Stimulated activated CD8-positive, alpha-beta memory T cell treated with anti-CD3 and anti-CD28 coated beads, Interleukin-7, amount 100 ng/mL, for 24 hours (primary cell): Measurements from ENCODE around the gene DOCK8.

ENCODE experiments used
- DNase-seq: peaks from one replicate; pipeline ENCODE4 v3.0.0-alpha.2; 2020; ENCODE audit warnings: low read depth

Gene DOCK8

DNA sequence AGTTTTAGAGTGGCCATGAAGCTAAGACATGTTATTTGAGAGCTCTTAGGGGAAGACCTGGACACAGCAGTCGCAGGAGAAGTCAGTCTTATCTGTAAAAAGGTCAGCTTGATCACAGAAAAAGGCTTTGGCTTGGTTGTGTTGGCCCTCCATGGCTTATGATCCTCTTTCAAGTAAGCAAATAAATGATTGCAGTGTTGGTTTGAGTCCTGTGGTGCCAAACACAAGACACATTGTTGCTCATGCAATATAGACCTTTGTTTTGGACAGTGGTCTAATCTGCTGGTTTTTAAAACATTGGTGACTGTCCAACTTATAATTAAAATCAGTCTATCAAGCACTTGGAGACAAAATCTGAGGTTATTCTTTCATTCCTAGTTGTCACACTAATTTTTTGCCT, 54.0 kb downstream of the DOCK8 start:
- no peak for DNase-seq

DNA sequence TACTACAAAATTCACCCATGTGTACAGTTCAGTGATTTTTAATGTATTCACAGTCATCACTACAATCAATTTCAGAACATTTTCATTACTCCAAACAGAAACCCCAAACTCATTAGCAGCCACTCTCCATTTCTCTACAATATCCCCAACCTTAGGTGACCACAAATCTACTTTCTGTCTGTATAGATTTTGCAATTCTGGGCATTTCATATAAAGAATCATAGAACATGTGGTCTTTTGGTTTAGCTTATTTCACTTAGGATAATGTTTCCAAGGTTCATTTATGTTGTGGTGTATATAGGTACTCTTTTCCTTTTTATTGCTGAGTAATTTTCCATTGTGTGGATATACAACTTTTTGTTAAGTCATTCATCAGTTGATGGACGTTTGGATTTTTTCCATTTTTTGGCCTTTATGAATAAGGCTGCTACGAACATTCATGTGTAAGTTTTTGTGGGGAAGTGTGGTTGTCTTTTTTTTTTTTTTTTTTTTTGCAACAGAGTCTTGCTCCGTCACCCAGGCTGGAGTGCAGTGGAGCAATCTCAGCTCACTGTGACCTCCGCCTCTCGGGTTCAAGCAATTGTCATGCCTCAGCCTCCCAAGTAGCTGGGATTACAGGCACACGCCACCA, 54.5 kb downstream of the DOCK8 start:
- DNase-seq, result no peak

DNA sequence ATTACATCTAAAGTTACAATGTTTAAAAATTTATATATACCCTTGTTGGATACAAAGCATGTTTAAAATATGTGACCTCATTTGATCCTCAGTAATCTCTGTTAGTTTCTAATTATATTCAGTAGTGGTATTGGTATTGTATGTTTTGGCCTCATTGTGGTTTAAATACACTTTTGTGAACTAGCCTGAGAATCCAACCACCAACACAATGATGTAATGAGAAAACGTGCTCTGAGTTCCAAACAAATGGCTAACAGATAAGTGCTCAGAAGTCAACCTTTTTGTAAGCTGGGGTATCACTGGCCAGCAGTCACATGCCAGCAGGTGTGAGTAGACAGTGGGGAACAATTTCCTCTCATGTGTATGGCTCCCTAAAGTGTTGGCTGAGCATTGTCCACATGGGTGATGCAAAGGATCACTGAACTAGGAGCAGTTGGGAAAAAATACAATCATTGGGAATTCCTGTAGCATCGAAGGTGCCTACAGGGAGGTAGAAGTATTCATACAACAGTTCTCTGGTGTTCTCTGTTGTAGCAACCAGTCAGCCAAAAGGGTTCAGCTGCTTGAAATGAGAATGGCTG, 56.1 kb downstream of the DOCK8 start:
- no peak for DNase-seq

DNA sequence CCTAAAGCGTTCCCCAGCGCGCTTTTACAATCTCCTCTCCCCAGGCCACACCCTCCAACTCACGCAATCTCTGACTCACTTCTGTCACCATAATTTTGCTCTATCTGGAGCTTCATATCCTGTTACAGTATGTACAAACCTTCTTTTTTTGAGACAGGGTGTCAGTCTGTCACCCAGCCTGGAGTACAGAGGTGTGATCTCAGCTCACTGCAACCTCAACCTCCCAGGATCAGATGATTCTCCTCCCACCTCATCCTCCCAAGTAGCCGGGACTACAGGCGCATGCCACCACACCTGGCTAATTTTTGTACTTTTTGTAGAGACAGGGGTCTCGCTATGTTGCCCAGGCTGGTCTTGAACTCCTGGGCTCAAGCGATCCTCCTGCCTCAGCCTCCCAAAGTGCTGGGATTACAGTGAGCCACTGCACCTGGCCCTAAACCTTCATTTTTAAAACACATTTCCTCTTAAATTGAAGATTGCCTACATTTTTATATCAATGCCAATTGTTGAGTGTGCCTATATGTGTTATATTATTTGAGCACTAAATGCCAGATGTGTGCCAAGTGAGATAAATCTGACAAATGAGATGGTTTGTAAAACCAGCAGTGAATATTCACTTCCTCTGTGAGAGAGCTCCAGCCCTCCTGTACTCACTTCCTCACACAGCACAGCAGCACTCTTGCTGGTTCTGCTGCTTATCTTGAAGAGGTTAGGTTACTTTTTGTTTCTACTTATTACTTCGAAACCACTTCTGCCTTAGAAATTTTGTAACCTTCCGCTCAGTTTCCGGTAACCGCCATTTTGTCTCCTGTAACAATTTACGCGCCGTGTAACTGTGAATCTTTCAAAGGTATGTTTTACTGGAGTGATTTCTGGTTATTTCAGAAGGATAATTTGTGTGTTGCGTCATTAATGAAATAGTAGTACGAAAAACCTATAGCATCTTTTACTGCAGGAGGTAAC, 57.9 kb downstream of the DOCK8 start:
- peak; percentile 36 for DNase-seq

DNA sequence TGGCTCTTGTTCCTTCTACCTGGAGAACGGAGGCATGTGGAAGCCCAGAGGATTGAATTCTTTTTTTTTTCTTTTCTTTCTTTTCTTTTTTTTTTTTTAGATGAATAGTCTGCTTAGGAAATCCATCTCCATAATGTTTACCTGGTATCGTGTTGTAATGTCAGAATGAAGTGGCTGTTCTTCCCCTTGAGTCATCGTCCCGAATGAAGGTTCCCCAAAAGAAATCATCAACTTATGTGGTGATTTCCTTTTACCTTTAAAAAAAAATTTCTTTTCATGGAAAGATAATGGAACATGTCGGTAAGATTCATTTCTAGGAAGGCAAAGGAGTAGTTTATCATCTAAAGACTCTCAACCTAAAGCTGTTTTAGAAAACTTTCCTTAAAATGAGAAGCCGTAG, 59.7 kb downstream of the DOCK8 start:
- no peak for DNase-seq

DNA sequence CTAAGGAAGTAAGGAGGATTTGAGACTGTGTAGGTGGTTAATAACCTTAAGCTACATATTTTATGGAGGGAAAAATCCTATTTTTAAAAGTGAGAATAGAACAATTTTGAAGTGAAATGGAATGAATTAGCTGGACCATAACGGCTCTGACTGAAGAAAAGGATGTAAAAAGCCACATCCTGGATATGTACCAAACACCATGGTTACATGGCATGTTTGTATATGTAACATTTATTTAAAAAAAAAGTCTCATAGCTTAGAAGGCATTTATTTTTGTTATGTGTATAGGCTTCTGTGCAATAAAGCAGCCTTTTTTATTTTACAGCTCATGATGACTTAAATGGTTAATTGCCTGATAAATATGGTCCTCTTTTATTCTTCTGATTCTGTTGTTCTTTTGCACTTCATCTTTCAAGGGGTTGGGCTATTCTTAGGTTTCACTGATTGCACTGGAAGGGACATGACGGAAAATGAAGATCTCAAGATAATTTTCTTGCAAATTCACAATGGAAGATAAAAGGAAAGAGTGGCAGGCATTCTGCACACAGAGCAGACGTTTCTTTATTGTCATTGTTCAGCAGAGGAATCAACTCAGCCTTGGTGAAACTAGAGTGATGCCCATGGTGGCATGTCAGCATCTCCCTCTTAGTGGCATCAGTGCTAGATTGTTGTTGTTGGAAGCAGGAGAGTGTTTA, 63.1 kb downstream of the DOCK8 start:
- DNase-seq, result no peak

DNA sequence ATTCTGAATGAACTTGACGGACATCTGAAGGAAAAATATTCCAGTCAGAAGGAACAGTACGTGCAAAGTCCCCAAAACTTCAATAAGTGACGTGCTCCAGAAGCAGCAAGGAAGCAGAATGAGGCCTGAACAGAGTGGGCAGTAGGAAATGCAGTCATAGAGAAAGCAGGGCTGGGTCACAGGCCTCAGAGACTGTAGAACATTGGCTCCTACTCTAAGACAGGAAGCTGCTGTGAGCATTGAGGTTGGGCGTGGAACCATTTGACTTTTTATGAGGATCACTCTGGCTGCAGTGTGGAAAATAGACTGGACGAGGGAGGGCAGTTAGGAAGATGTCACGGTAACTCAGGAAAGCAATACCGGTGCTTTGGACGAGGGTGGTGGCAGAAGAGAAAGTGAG, 64.0 kb downstream of the DOCK8 start:
- DNase-seq, result no peak

DNA sequence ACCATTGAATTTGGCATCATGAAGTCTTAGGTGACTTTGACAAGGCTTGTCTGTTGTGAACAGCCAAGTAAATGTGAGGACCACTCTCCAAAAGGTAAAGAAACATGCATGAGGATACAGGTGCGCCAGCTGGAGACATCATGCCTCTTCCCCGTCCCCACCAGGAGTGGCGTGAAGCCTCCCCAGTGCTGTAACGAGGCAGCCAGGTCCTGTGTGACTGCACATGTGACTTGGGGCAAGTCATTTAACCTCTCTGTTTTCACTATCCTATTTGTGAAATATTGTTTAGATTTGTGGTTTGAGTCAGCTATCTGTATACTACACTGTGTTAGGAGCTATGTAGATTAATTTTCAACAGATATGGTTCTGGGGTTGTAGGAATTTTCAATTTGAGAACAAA, 65.0 kb downstream of the DOCK8 start:
- no peak for DNase-seq

DNA sequence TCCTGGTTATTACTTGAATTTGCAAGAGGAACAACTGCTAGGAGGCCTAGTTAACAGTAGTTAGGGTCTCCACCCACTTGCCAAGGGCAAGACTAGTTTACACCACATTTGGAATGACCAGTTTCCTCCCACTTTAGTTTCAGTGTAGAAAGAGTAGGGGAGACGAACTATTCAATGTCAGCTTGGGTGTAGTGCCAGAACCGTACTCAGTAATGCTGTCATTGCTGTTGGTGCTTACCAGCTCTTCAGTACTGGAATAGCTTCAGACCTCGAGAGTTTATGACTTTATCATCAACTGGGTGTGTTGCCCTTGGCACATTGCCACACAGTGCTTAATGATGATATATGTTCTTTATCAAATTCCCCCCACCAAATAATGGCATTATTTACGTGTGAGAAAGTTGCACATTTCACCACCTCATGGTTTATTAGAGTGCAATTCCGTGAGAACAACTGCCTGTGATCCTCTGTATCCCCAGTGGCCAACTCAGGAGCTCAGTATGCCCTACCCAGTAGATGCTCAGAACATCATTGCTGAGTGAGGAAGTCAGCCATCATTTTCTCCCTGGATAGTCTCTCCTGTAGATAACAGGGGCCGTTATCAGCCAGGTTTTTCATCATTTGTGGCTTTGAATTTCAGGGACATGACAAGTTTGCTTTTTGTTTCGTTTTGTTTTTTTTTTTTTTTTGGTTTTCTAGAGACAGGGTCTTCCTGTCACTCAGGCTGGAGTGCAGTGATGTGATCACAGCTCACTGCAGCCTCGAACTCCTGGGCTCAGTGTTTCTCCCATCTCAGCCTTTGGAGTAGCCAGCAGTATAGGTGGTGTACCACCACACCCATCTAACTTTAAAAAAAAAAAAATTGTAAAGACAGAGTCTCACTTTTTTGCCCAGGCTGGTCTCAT, 67.3 kb downstream of the DOCK8 start:
- no peak for DNase-seq

DNA sequence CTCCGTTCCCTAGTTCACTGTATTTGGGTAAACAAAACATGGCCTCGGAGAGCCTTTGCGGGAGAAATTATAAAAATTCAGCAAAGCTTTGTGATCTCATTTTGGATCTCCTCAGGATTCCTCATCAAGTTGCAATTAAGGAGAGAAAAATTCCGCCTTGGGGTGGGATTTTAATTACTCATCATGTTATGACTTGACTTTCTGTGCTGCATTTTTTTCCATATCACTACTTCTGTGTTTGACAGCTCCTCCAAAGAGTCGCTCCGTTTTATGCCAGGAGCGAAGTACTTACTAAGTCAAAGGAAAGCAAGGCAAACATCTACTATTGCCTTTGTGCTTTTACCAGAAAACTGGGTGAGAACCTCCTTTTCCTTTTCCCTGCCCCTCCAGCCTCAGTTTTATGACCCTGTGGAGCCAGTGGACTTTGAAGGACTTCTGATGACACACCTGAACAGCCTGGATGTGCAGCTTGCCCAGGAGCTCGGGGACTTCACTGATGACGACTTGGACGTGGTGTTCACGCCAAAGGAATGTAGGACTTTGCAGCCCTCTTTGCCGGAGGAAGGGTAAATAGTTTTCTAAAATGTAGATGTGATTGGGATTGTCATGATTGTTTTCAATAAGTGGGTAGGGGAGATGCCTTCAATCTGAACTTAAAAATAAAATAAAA, 71.5 kb downstream of the DOCK8 start:
- DNase-seq, result no peak

DNA sequence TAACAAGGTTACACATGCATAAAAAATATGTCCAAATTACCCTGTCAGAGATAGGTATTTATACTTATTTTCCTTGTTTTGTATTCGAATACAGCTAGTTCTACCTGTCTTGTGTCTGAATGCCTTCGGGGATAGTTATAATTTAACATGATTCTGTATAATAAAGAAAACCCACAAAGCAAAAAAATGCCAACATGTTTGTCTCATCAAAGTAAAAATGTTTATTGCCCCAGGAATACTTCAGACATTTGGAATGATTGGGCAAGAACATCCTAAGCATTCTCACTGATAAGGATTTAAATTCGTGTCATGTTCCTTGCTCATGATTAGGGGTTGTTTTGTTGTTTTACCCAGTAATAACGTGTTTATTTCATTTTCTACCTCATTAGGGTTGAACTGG, 74.5 kb downstream of the DOCK8 start:
- no peak for DNase-seq

DNA sequence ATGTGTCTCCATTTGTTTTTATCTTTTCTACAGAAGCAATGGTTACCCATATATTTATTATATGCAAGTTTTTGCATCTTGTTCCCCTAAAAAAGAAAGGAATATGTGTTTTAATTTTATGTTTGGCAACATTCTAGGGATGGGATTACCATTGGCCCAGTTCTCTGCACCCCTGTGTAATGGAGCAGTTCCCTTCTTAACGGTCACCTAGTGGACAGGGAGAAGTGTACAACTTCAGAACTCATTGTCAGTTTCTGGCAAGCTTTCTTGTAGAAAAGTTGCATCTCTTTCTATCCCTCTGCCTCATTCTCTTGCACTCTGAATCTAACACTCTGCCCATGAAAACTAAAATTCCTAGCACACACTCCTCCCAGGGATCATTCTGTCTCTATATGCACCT, 78.2 kb downstream of the DOCK8 start:
- no peak for DNase-seq

DNA sequence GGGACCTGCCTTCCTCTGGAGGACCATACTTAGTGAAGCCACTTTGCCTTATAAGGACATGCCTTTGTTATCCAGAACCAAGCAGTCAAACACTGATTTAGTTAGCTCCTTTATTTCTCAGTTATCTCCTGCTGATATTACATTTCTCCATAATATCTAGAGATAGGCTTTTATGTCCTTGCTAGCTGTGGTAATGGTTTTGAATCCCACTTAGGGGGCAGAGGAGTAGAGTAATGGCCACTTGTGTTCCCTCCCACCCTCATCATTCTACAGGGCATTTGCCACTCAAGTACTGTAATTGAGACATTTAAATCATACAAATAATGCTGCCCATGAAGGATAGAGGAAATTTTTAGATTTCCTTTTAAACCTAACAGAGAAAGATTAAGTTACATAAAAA, 80.9 kb downstream of the DOCK8 start:
- no peak for DNase-seq

DNA sequence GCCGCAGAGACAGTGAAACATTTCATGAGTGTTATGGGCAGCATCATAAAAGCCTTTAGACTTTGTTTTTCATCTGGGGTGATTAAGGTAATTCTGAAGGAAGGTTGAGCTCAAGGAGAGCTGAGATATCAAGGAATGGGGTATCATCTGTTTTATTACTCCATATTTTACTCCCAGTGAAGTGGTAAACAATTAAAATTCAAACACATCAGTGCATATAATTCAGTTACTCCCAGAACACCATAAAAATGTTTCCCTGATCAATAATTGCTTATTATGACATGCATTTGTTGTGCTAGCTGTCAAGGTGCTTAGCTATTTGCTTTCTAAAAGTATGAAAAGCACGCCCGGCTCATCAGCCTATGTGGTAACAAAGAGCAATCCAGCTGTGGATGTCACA, 81.7 kb downstream of the DOCK8 start:
- no peak for DNase-seq

DNA sequence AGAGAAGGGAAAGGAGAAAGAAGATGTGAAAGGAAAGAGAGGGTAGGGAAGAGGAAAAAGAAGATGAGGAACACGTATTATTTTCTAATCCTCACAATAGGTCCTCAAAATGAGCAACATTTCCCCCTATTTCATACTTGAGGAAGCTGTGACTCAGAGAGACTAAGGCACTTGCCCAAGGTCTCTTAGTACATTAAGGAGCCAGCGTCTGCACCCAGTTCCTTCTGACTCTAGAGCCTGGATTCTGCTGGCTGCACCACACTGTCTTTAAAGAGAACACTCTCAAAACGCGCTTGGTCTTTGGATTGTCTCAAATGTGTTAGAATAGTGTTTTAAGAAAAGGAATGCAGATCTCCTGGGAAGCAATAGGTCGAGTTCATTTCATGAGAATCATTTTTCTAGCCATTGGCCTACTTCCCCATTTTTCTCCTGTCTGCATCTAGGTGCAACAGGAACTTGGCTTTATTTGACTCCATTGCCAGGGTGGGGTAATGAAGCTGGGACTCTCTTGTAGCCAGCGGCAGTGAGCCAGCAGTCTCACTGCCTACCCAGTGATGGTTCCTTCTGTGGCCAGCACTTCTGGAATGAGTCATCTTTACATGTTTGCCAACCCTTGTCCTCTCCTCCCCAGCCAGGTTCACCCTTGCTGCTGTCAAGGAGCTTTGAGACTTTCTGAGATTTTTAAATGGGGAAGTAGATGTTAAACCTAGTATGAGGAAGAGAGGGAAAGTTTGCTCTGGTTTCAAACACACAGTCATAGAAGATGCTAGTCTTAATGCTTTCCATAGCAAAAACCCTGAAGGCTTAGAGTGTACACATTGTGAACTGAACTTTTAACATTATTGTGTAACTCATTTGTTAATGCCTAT, 82.7 kb downstream of the DOCK8 start:
- DNase-seq, result no peak

DNA sequence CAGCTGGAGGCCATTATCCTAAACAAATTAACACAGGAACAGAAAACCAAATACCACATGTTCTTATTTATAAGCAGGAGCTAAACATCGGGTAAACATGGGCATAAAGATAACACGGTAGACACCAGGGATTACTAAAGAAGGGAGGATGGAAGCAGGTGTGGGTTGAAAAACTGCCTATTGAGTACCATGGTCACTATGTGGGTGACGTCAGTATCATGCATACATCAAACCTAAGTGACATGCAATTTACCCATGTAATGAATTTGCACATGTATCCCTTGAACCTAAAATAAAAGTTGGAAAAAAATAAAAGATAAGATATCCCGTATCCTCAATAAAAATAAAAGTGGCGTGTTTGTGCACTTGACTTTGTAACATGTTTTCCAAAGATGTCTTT, 88.8 kb downstream of the DOCK8 start:
- no peak for DNase-seq

DNA sequence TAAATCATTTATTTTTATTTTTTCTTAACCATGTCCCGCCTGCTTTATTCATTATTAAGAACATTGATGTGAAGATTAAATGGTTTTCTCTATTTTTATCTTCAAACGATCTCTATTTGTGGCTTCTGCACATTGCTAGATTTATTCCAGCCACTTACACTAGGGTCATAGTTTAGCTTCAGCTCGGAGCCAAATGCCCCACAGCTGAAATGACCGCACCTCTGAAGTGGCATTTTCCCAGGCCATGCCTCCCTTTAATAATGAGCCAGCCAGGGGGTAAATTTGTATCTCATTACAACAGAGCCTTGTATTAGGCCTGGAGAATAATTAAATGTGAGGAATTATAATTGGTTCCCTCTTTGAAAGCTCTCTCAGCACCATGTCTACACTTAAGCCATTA, 89.4 kb downstream of the DOCK8 start:
- no peak for DNase-seq

DNA sequence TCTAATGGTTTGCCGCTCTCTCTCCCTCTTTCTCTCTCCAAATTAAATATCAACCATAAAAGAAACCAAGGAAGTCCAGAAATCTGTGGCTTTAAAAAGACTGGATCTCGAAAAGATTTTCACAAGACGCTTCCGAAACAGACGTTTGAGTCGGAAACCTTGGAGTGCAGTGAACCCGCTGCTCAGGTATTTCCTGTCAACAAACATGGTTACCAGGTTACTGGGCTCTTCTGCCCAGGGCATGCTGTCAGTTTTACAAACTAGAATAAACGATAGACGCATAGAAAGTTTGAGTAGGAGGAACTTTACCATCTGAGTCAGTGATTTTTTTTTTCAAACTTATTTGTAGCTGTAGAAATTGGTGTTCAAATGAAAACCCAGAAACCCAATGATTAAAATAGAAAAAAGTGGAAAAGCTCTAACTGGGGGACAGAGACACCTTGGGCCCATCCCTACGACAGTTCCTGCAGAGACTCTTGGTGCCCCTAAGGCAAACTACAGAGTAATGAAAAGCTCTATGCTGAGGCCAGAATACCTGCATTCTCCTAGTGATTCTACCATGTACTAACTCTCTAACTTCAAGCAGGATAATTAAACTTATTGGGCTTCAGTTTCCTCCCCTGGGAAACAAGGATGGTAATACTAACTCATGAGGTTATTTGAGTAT, 90.0 kb downstream of the DOCK8 start:
- DNase-seq, result no peak

DNA sequence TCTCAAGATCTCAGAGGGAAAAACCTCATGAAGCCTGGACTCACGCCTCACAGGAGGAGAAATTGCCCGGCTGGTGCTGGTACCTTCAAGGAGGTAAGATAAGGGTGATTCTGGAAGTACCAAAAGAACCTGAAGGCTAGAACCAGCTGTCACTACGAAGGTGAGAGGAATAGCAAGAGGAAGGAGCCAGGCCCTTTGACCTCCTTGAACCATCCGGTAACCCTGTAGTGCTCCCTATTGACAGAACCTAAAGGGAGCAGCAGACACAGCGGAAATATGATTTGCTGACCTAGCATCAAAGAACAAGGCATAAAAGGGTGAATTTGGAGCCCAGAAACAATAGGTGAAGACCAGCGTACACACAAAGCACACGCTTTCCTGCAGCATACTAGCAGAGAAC, 92.2 kb downstream of the DOCK8 start:
- DNase-seq, result no peak

DNA sequence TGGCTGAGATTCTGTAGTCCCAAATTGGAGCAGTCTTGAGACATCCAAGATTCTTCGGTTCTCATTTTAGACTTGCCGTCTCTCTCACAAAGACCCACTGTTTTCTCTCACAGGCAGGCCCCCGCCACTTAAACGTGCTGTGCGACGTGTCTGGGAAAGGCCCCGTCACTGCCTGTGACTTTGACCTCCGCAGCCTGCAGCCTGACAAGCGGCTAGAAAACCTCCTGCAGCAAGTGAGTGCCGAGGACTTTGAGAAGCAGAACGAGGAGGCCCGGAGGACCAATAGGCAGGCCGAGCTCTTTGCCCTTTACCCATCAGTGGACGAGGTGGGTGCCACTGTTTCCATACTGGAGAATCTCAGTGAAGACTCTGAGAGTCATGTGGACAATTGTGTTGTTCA, 97.2 kb downstream of the DOCK8 start:
- DNase-seq, result no peak
